CD4-positive, alpha-beta T cell (primary cell): Measurements from ENCODE around the gene NUP188. TPM values are rescaled to one million over a fixed set of nuclear protein-coding genes. Genes with fewer than 3 reads are reported as not detected.
"Not testable (repeated sequence)": the region's sequence is repeated elsewhere in the genome, so short reads cannot be mapped to it uniquely, and the experiment has no call there.

ENCODE experiments used
- ATAC-seq: fragments of 200-7000 bp; cut with Tn5 transposase; one replicate; pipeline ENCODE4 v1.10.0; 2022; ENCODE audit warnings: mild to moderate bottlenecking; ENCODE audit not compliant: poor library complexity
- CTCF ChIA-PET: fragments of 350-600 bp; sonication (Branson Sonifier 250); formaldehyde crosslinking; loops from one replicate; lab custom pipeline; 2021; ENCODE audit warnings: antibody characterized with exemption, inconsistent platforms; lab: Charles Lee
- POLR2A ChIA-PET: fragments of 350-600 bp; sonication (Branson Sonifier 250); formaldehyde crosslinking; loops from one replicate; lab custom pipeline; 2021; ENCODE audit warnings: antibody characterized with exemption, inconsistent platforms; lab: Charles Lee
- DNase-seq, 14 experiments: peaks; one replicate each; pipeline ENCODE4 v3.0.0-alpha.2; 2013 to 2020; ENCODE audit warnings: mixed read lengths in 2 of 14
- H3K27ac ChIP-seq, 2 donors: one replicate each; pipeline versions ENCODE4 v1.5.1 to v1.7.0; 2013; ENCODE audit warnings: low read length in 2 of 2, low read depth in 1 of 2, mild to moderate bottlenecking in 1 of 2
- H3K27me3 ChIP-seq, 2 experiments: 1 replicate in 1 of 2; 2 replicates in 1 of 2; pipeline versions ENCODE4 v1.6.1 to v1.7.0; 2013; ENCODE audit warnings: low read length in 2 of 2, control low read depth in 1 of 2, mild to moderate bottlenecking in 1 of 2, moderate library complexity in 1 of 2; ENCODE audit not compliant: insufficient read depth in 2 of 2, control insufficient read depth in 1 of 2
- H3K36me3 ChIP-seq: one replicate; pipeline ENCODE4 v1.6.1; 2013; ENCODE audit warnings: low read length, control low read depth; ENCODE audit not compliant: insufficient read depth
- H3K4me1 ChIP-seq: one replicate; pipeline ENCODE4 v1.6.1; 2013; ENCODE audit warnings: low read length, control low read depth; ENCODE audit not compliant: insufficient read depth
- H3K4me3 ChIP-seq: one replicate; pipeline ENCODE4 v1.5.1; 2013; ENCODE audit warnings: mild to moderate bottlenecking, low read length, moderate library complexity
- H3K9me3 ChIP-seq, 2 experiments: 1 replicate in 1 of 2; 2 replicates in 1 of 2; pipeline versions ENCODE4 v1.6.1 to v1.7.0; 2013; ENCODE audit warnings: low read length in 2 of 2, mild to moderate bottlenecking in 2 of 2, control low read depth in 1 of 2, moderate library complexity in 1 of 2; ENCODE audit not compliant: control insufficient read depth in 1 of 2, insufficient read depth in 1 of 2
- H3K27ac Mint-ChIP-seq: one replicate; pipeline ENCODE4 v1.8.0; 2020; ENCODE audit warnings: mixed read lengths
- H3K27me3 Mint-ChIP-seq: one replicate; pipeline ENCODE4 v1.8.0; 2021; ENCODE audit warnings: mixed read lengths
- H3K36me3 Mint-ChIP-seq: one replicate; pipeline ENCODE4 v1.8.0; 2021; ENCODE audit warnings: low read depth, mixed read lengths
- H3K4me1 Mint-ChIP-seq: one replicate; pipeline ENCODE4 v1.8.0; 2021; ENCODE audit warnings: low read depth, mixed read lengths
- H3K4me3 Mint-ChIP-seq: one replicate; pipeline ENCODE4 v1.8.0; 2020; ENCODE audit warnings: mild to moderate bottlenecking, mixed read lengths
- H3K9me3 Mint-ChIP-seq: one replicate; pipeline ENCODE4 v1.8.0; 2020; ENCODE audit warnings: mixed read lengths
- CTCF ChIP-seq: fragments of 200-600 bp; IDR thresholded peaks from one replicate; pipeline ENCODE4 v1.8.0; 2022; ENCODE audit warnings: antibody characterized with exemption, mild to moderate bottlenecking
- intact Hi-C, 2 experiments: fragments of 100-400 bp; cut with DNase I in 1 of 2; cut with micrococcal nuclease in 1 of 2; formaldehyde crosslinking; loops; one replicate each; pipeline versions ENCODE4 v1.15.1 to v1.9.0; 2023 to 2025; cut with DNase I, micrococcal nuclease
- total RNA-seq, 174 experiments: library from RNA in 2 of 174; stranded (reverse) in 2 of 174; gene quantifications; one replicate each; pipeline ENCODE4 v1.2.3 and lab custom pipeline; 2021 to 2026

The NUP188 gene
- total RNA-seq, 2 experiments from 2014 or later, result 43.0 to 43.9 TPM

- H3K27me3 ChIP-seq, result no peaks in the 10 kb centered on the region
- no peaks in the 10 kb centered on the region for H3K36me3 ChIP-seq
- peaks cover 25% of the 10 kb centered on the region for H3K4me1 ChIP-seq
- H3K4me3 Mint-ChIP-seq, result no peak overlapping the region
- ChIA-PET CTCF (no interaction called here), POLR2A (no interaction called here)
- intact Hi-C loops, result no loop called here
- TF ChIP-seq CTCF, result no peak
- peaks cover 24% of the 10 kb centered on the region for H3K4me1 Mint-ChIP-seq
- H3K4me3 ChIP-seq, result no peak overlapping the region
- peaks cover 5% of the 10 kb centered on the region for H3K36me3 Mint-ChIP-seq
- H3K27me3 Mint-ChIP-seq, result no peaks in the 10 kb centered on the region
- ATAC-seq (no peak), DNase-seq (no peak)
- no peaks in the 10 kb centered on the region for H3K9me3 Mint-ChIP-seq
- H3K27ac Mint-ChIP-seq, result no peak overlapping the region
- no peak overlapping the region for H3K27ac ChIP-seq
- H3K9me3 ChIP-seq, result no peaks in the 10 kb centered on the region
These were observed 84.0 kb downstream of the NUP188 start for GRCh38 chr9:129031514-129031913.

- H3K9me3 ChIP-seq, result no peaks in the 10 kb centered on the region
- H3K9me3 Mint-ChIP-seq, result no peaks in the 10 kb centered on the region
- H3K27ac ChIP-seq, result no peak overlapping the region
- intact Hi-C loops, result no loop called here
- no peak for ATAC-seq
- H3K27me3 Mint-ChIP-seq, result no peaks in the 10 kb centered on the region
- no peaks in the 10 kb centered on the region for H3K27me3 ChIP-seq
- peaks cover 14% of the 10 kb centered on the region for H3K36me3 Mint-ChIP-seq
- H3K4me3 Mint-ChIP-seq, result no peak overlapping the region
- no peaks in the 10 kb centered on the region for H3K36me3 ChIP-seq
- peaks cover 24% of the 10 kb centered on the region for H3K4me1 ChIP-seq
- POLR2A ChIA-PET, result no interaction called here
- peak in 1 of 14 experiments; percentile 31 for DNase-seq
- H3K4me1 Mint-ChIP-seq, result peaks cover 26% of the 10 kb centered on the region
- no peak for TF ChIP-seq CTCF
- CTCF ChIA-PET, result no interaction called here
- no peak overlapping the region for H3K27ac Mint-ChIP-seq
- no peak overlapping the region for H3K4me3 ChIP-seq
These were observed 85.2 kb downstream of the NUP188 start for GRCh38 chr9:129032541-129033159.

- TF ChIP-seq CTCF, result no peak
- POLR2A ChIA-PET, result no interaction called here
- H3K27ac Mint-ChIP-seq, result no peak overlapping the region
- H3K4me3 Mint-ChIP-seq, result no peak overlapping the region
- intact Hi-C loops, result no loop called here
- peaks cover 14% of the 10 kb centered on the region for H3K36me3 Mint-ChIP-seq
- DNase-seq, result no peak
- H3K27me3 ChIP-seq, result no peaks in the 10 kb centered on the region
- H3K27me3 Mint-ChIP-seq, result no peaks in the 10 kb centered on the region
- peaks cover 31% of the 10 kb centered on the region for H3K4me1 Mint-ChIP-seq
- CTCF ChIA-PET, result no interaction called here
- H3K9me3 ChIP-seq, result no peaks in the 10 kb centered on the region
- no peak overlapping the region for H3K4me3 ChIP-seq
- H3K27ac ChIP-seq, result no peak overlapping the region
- ATAC-seq, result no peak
- H3K9me3 Mint-ChIP-seq, result no peaks in the 10 kb centered on the region
- peaks cover 28% of the 10 kb centered on the region for H3K4me1 ChIP-seq
- H3K36me3 ChIP-seq, result no peaks in the 10 kb centered on the region
These were observed 85.7 kb downstream of the NUP188 start for GRCh38 chr9:129033216-129033615.

- H3K4me3 ChIP-seq, result peak overlapping the region; percentile 84
- H3K27me3 ChIP-seq, CTCF ChIA-PET, H3K27me3 Mint-ChIP-seq, DNase-seq, H3K36me3 ChIP-seq, H3K27ac ChIP-seq, H3K9me3 Mint-ChIP-seq, H3K9me3 ChIP-seq, ATAC-seq: not testable (repeated sequence)
- Mint-ChIP-seq H3K27ac (peak overlapping the region; percentile 52), H3K4me1 (peaks cover 35% of the 10 kb centered on the region), H3K4me3 (peak overlapping the region; percentile 89), H3K36me3 (peaks cover 14% of the 10 kb centered on the region)
- peaks cover 34% of the 10 kb centered on the region for H3K4me1 ChIP-seq
- POLR2A ChIA-PET, result interaction anchor here (1.0 to 1.9 kb wide), 7 partner anchors 8 to 1011 kb away, joined by 3 to 20 read pairs (median 5); partner anchors contain the start of genes CRAT, DOLPP1, PTPA and SH3GLB2
- intact Hi-C loops, result loop anchor here (1.0 to 2.0 kb wide), 6 partner anchors 8 to 155 kb away; partner anchors contain the start of genes CRAT (in 2 of the 2), DOLK (in 1 of the 2), DOLPP1 (in 1 of the 2) and KYAT1 (in 1 of the 2)
These were observed 88.3 kb downstream of the NUP188 start for GRCh38 chr9:129035838-129036237.
